Stimulated activated CD4-positive, alpha-beta T cell treated with anti-CD3 and anti-CD28 coated beads, Interleukin-15, amount 100 ng/mL, for 1 hour (primary cell): Measurements from ENCODE around the gene ELOVL3.

Experiments used
- DNase-seq, 2 donors: peaks; one replicate each; pipeline ENCODE4 v3.0.0-alpha.2; 2020; ENCODE audit warnings: low read depth in 1 of 2, low spot score in 1 of 2

Gene ELOVL3

DNA sequence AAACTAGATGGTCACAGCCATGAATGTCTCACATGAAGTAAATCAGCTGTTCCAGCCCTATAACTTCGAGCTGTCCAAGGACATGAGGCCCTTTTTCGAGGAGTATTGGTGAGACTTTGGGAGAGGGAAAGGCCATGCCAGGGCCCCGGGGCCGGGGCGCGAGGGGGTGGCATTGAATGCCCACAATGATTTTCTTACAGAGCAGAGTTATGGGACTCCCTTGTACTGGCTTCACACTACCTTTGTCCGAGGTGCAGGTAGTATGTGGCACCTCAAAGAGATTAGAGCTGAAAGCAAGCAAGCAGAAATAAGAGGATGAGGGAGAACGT, 407 bp downstream of the ELOVL3 start:
- no peak for DNase-seq

DNA sequence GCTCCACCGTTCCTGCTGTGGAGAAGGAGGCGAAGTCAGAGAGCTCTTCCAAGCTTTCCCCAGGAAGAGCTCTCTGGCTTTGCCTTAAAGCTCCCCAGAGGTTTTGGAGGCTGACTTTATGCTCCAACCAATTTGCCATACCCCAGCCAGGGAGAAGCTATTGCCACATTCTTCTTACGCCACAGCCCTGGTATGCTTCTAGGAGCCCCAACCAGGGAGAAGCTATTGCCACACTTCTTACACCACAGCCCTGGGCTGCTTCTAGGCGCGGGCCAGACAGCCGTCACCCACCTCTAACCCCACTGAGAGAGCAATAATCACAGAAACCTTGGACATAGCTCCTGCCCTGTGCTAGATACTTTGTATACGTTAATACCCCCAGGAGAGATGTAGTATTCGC, 951 bp downstream of the ELOVL3 start:
- DNase-seq = no peak

DNA sequence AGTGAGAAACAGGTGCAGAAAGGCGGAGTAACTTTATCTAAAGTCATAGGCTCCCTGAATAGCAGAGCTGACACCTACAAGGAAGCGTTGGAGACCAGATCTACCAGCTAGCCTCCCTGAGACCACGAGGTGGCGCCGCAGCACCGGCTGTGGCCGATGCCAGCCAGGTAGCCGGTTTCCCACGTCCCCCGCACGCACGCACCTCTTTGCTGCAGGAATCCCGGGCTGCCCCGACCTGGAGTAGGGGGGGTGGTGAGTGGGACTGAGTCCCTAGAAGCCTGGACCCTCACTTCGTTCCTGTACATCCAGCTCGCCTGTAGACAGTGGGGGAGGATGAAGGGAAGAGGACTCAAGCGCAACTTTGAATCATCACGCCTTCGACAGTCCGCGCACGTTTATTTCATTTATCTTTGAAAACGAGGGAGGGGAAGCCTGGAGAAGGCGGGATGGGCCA, 3.7 kb downstream of the ELOVL3 start:
- peak; percentile 69 to 78 for DNase-seq

DNA sequence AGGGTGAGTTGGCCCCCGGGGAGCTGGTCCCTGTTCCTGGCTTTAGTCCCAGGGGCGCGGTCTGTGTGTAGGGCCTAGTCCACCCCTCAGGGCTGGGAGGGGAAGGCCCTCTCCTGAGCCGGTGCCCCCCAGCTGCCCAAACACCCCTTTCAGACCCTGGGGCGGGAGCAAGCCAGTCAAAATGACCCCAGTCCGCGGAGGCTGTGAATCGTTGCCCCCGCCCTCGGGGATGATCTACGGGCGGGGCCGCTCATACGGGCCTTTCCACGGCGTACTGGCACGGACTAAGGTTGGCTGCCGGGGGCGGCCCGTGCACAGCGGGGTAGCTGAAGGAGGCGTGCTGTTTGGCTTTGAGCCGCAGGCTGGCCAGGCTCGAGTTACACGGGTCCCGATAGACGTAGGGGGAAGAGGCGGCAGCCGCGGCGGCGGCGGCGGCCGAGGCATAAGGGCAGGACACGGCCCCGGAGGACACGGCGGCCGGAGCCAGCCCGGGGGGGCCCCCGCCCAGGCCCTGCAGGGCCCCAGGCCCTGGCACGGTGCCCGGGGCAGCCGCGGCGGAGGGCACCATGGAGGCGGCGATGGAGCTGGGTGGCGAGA, 4.3 kb downstream of the ELOVL3 start:
- DNase-seq = peak in 1 of 2 donors; percentile 21

DNA sequence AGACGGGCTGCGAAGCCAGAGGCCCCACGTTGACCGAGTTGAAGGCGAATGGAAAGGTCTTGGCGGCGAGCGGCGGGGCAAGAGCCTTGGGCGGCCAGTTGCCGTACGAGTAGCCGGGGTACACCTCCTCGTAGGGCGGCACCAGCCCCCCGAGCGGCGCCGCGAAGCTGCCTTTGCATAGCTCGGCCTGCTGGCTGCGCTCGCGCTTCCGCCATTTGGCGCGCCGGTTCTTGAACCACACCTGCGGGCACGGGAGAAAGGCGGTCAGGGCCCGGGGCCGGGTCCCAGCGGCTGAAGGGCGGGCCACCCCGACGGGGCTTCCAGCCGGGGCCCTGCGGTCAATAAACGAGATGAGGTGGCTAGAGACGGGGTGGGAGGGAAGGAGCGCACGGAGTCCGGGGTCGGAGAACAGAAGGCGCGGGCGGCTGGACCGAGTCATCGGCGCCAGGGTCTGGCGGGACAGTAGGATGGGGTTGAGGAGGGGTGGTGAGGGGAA, 4.8 kb downstream of the ELOVL3 start:
- DNase-seq = peak in 1 of 2 donors; percentile 25

DNA sequence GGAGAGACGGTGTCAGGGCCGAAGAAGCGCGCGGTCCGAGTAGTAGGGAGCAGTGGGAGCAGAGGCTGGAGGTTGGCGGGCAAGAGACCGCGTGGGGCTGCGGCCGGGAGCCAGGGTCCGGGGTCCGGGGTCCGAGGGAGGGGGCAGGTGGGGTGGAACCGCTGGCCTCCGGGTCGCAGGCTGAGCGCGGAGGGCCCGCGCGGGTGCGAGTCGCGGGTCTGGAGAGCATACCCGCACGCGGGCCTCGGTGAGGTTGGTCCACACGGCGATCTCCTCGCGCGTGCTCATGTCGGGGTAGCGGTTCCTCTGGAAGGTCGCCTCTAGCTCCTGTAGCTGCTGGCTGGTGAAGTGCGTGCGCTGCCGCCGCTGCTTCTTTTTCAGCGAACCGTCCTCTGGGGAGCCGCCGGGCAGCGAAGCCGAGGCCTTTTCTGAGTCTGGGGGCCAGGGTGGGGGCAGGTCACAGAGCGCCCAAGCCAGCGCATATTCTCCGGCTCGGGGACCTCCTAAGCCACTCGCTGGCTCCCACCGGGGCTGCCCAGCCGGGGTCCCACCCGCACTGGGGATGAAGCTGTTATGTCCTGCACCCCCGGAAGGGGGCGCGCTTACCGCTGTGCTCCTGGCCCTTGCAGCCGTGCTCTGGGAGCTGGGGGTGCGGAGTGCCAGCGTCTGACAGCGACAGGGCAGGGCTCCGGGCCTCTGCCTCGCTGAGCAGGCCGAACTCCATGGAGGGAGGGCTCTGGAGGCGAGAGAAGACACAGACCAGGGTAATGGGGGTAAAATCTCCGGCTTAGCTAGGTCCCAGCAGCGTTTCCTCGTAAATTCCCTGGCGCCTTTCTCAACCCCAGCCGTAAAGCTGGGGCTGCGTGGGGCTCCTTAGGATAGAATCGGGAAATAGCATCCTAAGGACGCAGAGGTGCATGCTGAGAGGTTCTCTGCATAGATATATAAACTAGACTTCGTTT, 5.5 kb downstream of the ELOVL3 start:
- DNase-seq = peak; percentile 29 to 69

DNA sequence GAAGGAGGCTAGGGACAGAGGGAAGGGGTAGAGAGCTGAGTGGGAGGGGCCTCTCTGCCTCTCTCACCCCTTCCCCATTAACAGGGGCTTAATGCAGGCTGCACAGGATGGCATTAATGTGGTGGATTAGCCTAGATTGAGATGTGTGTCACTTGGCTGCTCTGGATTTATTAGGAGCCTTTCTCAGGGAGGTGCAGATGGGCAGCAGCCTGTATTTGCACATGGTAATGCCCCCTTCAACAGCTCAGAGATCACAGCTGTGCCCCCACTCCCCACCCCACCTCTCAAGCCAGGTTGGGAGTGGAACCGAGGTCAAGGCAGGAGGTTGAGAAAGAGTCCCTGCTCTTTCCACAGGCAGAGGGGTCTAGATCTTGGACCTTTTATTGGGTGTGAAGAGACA, 7.9 kb downstream of the ELOVL3 start:
- no peak for DNase-seq

DNA sequence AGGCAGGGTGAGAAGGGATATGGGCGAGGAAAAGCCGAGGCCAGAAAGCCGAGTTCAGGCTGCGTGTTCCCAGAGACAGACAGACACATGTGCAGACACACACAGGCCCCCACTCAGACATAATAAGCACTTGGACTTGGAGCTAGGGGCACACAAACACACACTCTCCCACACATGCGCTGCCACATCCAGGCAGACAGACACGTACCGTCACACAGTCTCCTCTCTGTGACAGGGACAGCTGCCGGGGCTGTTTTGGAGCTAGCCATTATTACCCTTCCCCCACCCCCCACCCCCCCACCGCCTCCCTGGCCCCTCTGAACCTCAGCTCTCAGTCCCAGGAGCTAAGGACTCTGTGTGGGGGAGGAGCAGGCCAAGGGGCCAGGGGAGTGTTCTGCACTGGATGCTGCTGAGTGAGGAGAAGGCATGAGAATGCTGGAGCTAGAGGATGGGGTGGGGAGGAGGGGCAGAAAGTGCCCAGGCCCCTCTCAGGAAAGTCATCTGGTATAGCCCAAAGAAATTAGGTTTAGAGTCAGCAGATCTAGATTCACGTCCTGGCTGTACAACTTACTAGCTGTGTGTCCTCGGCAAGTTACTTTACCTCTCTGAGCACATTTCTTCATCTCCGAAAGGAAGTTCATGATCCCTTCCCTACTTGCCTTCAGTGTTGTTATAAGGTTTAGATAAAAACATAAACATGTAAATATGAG, 8.9 kb downstream of the ELOVL3 start:
- DNase-seq = no peak

DNA sequence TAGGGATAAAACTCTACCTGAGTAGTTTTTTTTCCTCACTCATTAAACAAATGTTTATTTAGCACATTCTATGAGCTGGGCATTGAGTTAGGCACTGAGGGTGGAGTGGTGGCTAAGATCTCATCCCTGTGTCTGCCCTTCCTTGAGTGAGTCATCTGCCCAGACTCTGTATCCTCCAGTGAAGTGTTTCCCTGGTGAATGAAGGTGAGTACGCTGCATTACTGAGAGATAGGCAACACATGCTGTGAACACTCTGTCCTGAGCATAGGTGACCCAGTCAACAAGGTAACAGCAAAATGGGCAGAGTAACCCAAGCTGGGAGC, 9.5 kb downstream of the ELOVL3 start:
- no peak for DNase-seq

DNA sequence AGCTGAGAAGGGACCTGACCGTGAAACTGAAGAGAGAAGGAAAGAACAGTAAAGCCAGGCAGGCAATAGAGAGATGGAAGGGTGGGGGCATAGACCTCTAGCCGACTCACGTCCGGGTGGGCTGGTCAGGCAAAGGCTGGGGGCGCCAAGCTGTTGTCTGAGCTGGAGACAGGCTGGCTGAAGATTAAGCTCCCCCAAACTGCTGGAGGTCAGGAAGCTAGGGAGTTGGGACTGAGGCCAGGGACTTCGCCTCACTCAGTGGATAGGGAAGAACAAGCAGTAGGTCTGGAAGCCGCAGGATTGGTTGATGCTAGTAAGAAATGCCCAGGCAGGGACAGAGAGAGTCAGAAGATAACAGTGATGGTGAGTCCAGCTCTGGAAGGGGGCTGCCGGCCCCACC, 9.9 kb downstream of the ELOVL3 start:
- DNase-seq = no peak

DNA sequence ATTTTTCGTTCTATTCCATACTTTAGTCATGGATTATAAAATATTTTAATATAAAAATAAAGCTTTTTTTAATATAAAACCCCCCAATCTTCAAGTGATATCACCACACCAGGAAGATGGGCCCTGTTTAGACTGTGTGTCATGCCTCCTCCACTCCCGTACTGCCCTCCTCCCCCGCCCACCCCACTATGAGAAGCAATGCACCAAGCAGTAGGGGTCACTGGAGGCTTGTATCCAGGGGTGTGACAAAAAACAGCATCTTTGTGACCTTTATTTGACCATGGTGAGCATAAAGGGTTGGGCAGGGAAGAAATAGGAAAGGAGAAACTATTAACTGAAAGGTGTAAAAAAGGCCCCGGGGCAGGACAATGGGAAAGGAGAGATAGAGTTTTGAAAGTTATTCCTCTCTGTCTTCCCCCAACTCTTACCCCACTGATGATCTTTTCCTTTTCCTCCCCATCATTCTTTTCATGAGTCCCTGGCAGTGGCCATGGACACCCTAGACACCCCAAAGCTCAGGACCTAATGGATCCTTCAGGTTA, 11.7 kb downstream of the ELOVL3 start:
- no peak for DNase-seq

DNA sequence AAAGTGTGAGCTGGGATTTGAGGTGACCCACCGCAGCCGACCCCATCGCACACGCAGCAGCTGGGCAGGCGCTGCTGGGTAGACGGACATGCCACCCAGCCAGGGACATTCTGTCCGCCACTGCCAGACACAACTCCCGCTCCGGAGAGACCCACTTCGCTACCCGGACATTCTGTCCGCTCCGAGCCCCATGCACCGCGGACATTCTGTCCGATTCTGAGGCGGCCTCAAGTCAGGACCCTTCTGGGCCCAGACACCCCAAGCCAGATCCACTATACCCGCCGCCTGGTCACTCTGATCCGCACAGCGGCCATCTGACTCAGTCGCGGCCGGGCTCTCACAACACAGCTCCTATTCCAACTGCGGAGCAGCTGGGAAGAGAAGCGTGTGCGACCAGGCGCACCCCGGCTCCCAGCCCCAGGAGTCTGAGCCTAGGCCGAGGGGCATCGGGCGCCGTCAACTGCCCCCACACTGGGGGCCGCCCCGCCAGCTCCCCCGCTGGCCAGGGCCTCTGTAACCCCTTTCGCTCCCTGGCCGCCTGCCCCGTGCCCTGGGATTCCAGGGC, 14.4 kb downstream of the ELOVL3 start:
- no peak for DNase-seq

DNA sequence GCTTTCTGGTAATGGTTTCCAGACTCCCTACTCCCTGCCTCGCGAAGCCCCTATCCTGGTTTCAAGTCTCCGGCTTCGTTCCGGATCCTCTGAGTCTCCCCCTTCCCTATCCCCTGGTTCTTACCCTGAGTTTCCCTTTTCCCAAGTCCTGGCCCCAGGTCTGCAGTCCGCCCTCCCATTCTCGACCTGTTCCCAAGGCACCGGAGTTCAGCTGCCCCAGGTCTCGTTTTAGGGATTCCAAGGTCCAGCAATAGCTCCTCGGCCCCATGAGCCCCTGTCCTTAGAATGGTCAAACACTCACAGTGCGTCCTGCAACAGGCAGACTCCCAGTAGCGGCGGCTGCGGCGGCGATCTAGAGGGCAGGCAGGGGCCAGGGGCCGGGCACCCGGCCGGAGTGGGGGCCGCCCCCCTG, 14.9 kb downstream of the ELOVL3 start:
- no peak for DNase-seq

DNA sequence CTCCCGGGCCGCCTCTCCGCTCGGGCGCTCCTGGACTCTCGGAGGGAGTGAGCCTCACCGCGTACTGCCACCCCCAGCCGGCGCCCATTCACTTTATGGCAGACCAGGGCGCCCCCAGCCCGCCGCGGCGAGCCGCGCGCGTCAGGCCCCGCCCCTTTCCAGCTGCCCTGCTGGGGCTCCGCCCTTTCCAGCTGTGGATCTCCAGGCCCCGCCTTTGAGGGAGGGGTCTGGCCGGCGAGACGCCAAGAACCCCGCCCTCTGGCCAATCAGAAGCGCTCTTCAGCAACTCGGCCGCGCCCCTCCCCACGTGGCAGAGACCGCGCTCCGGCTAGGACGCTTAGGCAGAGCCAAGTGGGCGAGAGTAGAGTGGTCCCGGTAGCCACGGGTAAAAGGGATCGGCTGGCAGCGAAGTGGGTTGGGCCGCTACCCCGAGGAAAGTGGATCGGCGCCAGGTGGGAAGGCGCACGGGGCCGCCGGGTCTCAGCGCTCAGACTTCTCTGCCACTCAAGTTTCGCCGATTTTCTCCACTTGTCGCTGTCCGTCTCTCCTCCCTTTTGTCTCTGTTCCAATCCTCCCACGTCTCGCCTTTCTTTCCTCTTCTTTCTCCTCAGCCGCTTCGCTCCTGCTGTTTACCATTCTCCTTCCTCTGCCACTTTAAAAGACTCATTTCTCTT, 15.5 kb downstream of the ELOVL3 start, which contains the start of gene PITX3:
PITX3 (minus strand) TSS at position 69 of the 674 bp plus-strand sequence. CDS start 9,432 bp downstream, outside the sequence.
- peak; percentile 74 to 83 for DNase-seq

DNA sequence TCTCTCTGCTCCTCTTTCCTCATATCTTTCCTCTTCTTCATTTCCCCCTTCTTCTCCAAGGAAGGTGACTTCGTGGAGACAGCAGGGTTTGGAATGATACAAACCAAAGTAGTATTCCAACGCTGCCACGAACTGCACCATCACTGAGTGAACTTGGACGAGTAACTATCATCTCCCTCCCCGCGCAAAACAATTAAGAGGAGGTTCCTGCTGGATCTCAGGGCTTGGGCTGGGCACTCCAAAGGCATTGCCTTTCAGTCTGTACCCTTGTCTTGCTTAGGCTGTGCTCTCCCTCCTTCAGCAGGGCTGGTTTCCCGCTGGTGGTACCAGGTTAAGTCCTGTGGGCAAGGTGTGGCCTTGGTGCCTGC, 16.0 kb downstream of the ELOVL3 start:
- DNase-seq = no peak

DNA sequence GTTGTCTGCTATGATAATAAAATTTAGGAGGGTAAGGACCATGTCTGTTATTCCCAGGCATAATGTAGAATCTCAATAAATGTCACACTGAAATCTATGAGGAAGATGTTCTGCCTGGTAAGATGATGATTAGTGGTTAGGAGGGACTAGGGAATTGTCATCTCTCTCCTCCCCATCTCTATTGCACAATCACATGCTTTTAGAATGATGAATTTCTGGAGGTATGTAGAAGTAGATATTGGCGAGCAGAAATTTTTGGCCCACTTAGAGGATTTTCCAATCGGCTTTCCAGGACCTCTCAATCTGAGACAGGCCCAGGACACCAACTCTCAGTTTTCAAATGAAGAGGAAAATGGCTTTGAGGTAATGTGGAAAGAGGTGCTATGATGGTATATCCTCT, 17.2 kb downstream of the ELOVL3 start:
- DNase-seq = no peak

DNA sequence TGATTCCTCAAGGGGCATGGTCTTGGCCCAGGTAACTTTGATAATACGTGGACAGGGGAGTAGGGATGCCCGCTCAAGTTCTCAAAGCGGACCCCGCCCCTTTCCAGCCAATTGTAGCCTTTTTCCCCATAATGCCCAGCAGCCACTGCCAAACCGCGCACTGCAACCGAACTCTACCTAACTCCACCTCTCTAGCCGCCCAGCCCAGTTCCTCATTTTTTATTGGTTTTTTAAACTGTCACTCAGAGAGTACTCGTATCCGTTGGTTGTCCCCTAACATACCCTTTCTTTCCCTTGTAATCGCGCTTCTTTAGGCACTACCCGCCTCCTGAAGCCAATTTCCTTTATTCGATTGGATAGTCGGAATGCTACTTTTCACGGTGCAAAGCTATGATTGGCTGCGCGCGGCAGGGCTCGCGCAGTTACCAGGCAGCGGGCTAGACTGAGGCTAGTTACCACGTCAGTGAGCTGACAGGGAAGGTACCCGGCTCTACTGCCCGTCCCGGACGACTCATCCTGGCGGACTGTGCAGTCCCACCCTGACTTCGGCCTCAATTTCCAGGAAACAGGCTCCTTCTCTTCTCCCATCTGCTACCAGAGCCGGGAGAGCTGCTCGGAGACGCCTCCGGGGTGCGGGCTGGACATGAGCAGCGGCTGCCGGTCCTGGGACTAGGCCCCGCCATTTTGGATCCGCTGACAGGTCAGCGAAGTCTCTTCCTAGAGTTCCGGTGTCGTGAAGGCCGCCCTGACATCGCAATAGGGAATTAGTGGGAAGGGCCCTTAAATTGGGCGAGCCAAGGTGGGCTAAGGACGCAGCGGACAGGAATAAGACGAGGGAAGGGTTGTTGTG, 19.2 kb downstream of the ELOVL3 start, which contains the start of gene GBF1:
GBF1 (plus strand) TSS at position 451 of the 850 bp plus-strand sequence. CDS start 13,407 bp downstream, outside the sequence.
- peak; percentile 72 to 75 for DNase-seq

DNA sequence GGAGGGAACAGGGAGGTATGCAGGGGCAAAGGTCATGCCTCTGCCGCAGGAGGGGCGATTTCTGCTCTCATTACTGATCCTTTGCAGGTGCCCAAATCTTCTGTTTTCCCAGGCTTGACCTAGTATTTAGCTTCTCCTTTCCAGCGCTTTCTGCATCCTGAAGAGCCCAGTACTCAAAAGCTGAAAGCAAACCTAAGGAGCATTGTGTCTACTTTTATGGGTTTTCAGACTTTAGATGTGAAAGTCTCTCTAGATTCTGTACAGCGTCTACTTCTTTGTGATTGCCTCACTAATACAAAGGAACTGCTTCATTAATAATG, 19.8 kb downstream of the ELOVL3 start:
- DNase-seq = no peak

DNA sequence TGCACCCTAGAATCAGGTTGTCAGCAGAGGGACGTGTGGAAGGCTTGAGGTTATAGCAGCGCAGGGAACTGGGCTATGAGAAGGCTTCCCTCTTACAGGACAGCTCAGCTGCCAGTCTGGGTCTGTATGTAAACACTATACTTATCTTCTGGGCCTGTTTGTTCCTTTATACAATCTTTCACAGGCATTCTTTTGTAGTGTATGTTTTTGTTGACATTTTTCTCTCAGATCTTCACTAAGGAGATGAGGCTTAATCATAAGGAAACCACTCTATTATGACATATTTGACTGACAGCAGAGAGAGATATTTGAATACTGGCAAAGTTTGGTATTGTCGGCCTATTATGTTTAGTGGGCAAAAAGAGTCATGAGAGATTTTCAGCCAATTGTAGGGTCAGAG, 20.2 kb downstream of the ELOVL3 start:
- DNase-seq = no peak

DNA sequence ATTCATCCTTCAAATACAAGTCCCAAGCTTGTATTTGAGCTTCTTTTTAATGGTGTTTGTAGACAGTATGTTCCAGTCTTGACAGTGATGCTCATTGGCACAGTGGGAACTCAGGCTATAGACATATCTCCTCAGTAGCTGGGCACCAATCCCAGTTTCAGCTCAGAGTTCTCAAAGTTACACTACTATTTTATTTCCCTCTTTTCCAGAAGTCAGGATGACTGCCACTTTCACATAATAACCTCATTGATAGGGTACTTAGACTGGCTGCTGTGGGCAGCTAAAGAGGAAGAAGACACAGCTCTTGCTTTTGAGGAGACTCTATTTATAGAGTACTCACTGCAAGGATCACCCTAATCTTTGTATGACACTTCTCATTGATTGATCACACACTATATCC, 21.6 kb downstream of the ELOVL3 start:
- no peak for DNase-seq
